Caco-2 (cell line): ENCODE data around the gene TMEM120A. TPM values are rescaled to one million over a fixed set of nuclear protein-coding genes. Genes with fewer than 3 reads are reported as not detected.

Experiments used
- BruUV-seq: library from RNA; stranded (reverse); fragments of 400-500 nt; replicated peaks from 2 replicates; lab custom pipeline; 2021; lab: Mats Ljungman, UMichigan
- CTCF ChIA-PET: fragments of 300-600 bp; sonication (Branson Sonifier 250); formaldehyde crosslinking; loops from one replicate; lab custom pipeline; 2022; ENCODE audit warnings: antibody characterized with exemption; lab: Charles Lee
- POLR2A ChIA-PET: fragments of 300-600 bp; sonication (Branson Sonifier 250); formaldehyde crosslinking; loops from one replicate; lab custom pipeline; 2022; ENCODE audit warnings: antibody characterized with exemption; lab: Charles Lee
- DNase-seq, 2 experiments: peaks; one replicate each; pipeline versions ENCODE4 v3.0.0 to v3.0.0-alpha.2; 2020 to 2022
- H3K27me3 ChIP-seq: replicated peaks from 2 replicates; pipeline ENCODE4 v1.6.0; 2011; ENCODE audit warnings: low read length; ENCODE audit not compliant: control insufficient read depth, insufficient read depth
- H3K36me3 ChIP-seq: 2 replicates; pipeline ENCODE4 v1.5.1; 2011; ENCODE audit warnings: low read length; ENCODE audit not compliant: control insufficient read depth, insufficient read depth
- H3K4me1 ChIP-seq: fragments of 250-450 bp; sonication (Bioruptor Pico); 2 replicates; pipeline ENCODE4 v1.5.1; 2020; ENCODE audit warnings: mild to moderate bottlenecking
- H3K4me3 ChIP-seq: 2 replicates; pipeline ENCODE4 v1.5.1; 2011; ENCODE audit warnings: low read depth, mild to moderate bottlenecking, control low read depth, low read length
- H3K9me3 ChIP-seq: fragments of 250-450 bp; sonication (Bioruptor Pico); 2 replicates; pipeline ENCODE4 v1.5.1; 2020; ENCODE audit warnings: mild to moderate bottlenecking, moderate library complexity
- H3K27ac Mint-ChIP-seq: one replicate; pipeline ENCODE4 v1.8.0; 2022; ENCODE audit warnings: mixed read lengths; ENCODE audit not compliant: unreplicated experiment
- H3K27me3 Mint-ChIP-seq: one replicate; pipeline ENCODE4 v1.8.0; 2022; ENCODE audit warnings: mixed read lengths; ENCODE audit not compliant: insufficient read depth, unreplicated experiment
- H3K36me3 Mint-ChIP-seq: one replicate; pipeline ENCODE4 v1.8.0; 2022; ENCODE audit warnings: mild to moderate bottlenecking, mixed read lengths; ENCODE audit not compliant: insufficient read depth, unreplicated experiment
- H3K4me1 Mint-ChIP-seq: one replicate; pipeline ENCODE4 v1.8.0; 2022; ENCODE audit warnings: low read depth, mixed read lengths; ENCODE audit not compliant: unreplicated experiment
- H3K4me3 Mint-ChIP-seq: one replicate; pipeline ENCODE4 v1.8.0; 2022; ENCODE audit warnings: mild to moderate bottlenecking, moderate library complexity, mixed read lengths; ENCODE audit not compliant: unreplicated experiment
- H3K9me3 Mint-ChIP-seq: one replicate; pipeline ENCODE4 v1.8.0; 2022; ENCODE audit warnings: mixed read lengths; ENCODE audit not compliant: unreplicated experiment
- intact Hi-C: fragments of 100-400 bp; cut with micrococcal nuclease; formaldehyde crosslinking; loops from one replicate; pipeline ENCODE4 v1.10.0; 2022; ENCODE audit not compliant: unreplicated experiment
- total RNA-seq: library from RNA; stranded (reverse); gene quantifications from 2 replicates; pipeline ENCODE4 v1.2.3, GENCODE V29; 2022
- TF ChIP-seq, protein P1 (sequence below), 2 experiments: fragments of 200-600 bp in 1 of 2; IDR thresholded peaks; 1 replicate in 1 of 2; 2 replicates in 1 of 2; pipeline versions ENCODE4 v1.5.1 to v1.8.0; 2011 to 2022; ENCODE audit warnings: antibody characterized with exemption in 1 of 2, control low read depth in 1 of 2, inconsistent platforms in 1 of 2, low read depth in 1 of 2, low read length in 1 of 2, mild to moderate bottlenecking in 1 of 2, moderate library complexity in 1 of 2; ENCODE audit not compliant: insufficient read depth in 1 of 2, severe bottlenecking in 1 of 2, unreplicated experiment in 1 of 2

The TMEM120A gene
- total RNA-seq, 1 experiment from 2014 or later = 65.4 TPM

DNA sequence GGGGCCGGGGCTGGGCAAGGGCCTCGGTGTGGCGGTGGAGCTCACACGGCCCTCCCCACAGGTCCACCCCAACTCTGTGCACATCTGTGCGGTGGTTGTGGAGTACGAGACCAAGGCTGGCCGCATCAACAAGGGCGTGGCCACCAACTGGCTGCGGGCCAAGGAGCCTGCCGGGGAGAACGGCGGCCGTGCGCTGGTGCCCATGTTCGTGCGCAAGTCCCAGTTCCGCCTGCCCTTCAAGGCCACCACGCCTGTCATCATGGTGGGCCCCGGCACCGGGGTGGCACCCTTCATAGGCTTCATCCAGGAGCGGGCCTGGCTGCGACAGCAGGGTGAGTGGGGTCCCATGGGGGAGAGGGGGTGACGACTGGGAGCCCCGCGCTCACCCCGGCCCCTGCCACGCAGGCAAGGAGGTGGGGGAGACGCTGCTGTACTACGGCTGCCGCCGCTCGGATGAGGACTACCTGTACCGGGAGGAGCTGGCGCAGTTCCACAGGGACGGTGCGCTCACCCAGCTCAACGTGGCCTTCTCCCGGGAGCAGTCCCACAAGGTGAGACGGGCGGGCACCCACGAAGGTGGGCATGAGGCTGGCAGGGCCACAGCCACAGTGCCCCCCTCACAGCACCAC is 8.8 kb downstream of the TMEM120A start:
- Histone ChIP-seq H3K9me3 (no peaks in the 10 kb centered on the region), H3K36me3 (peaks cover 1% of the 10 kb centered on the region), H3K4me3 (no peak overlapping the region), H3K27me3 (no peaks in the 10 kb centered on the region), H3K4me1 (peaks cover 16% of the 10 kb centered on the region)
- no peaks in the 10 kb centered on the region for H3K27me3 Mint-ChIP-seq
- TF ChIP-seq, protein P1, sequence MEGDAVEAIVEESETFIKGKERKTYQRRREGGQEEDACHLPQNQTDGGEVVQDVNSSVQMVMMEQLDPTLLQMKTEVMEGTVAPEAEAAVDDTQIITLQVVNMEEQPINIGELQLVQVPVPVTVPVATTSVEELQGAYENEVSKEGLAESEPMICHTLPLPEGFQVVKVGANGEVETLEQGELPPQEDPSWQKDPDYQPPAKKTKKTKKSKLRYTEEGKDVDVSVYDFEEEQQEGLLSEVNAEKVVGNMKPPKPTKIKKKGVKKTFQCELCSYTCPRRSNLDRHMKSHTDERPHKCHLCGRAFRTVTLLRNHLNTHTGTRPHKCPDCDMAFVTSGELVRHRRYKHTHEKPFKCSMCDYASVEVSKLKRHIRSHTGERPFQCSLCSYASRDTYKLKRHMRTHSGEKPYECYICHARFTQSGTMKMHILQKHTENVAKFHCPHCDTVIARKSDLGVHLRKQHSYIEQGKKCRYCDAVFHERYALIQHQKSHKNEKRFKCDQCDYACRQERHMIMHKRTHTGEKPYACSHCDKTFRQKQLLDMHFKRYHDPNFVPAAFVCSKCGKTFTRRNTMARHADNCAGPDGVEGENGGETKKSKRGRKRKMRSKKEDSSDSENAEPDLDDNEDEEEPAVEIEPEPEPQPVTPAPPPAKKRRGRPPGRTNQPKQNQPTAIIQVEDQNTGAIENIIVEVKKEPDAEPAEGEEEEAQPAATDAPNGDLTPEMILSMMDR (IDR thresholded peaks at IDR 0.05; ENCODE audit: insufficient read depth in 1 of 2, low read depth in 1 of 2, low read length in 1 of 2, severe bottlenecking in 1 of 2, unreplicated experiment in 1 of 2) = no peak
- no TSS peak for BruUV-seq
- H3K9me3 Mint-ChIP-seq = no peaks in the 10 kb centered on the region
- peaks cover 77% of the 10 kb centered on the region for H3K36me3 Mint-ChIP-seq
- H3K4me1 Mint-ChIP-seq = peaks cover 13% of the 10 kb centered on the region
- no peak for DNase-seq
- ChIA-PET POLR2A (no interaction called here), CTCF (interaction anchor here (0.6 kb wide), 1 partner anchor 121 kb away, joined by 6 read pairs; no protein-coding TSS in a partner anchor)
- H3K4me3 Mint-ChIP-seq = no peak overlapping the region
- intact Hi-C loops = no loop called here
- H3K27ac Mint-ChIP-seq = no peak overlapping the region

DNA sequence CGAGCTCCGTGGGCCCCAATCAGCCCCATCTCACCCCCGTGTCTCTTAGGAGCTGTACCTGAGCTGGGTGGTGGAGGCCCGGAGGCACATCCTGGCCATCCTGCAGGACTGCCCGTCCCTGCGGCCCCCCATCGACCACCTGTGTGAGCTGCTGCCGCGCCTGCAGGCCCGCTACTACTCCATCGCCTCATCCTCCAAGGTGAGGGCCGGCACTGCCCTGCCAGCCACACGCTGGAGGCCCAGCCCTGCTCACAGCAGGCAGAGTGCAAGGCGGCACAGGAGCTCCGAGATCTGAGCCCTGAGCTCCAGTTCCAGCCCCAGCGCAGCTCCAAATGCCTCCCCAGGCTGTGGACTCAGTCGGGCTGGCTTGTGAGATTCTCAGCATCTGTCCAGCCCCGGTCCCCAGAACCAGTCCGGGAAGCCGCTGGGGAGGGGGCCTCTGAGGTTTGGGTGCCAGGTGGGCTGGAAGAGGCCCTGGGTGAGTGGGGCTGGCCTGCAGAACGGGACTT is 9.3 kb downstream of the TMEM120A start:
- H3K36me3 Mint-ChIP-seq = peaks cover 77% of the 10 kb centered on the region
- Histone ChIP-seq H3K4me3 (no peak overlapping the region), H3K4me1 (peaks cover 10% of the 10 kb centered on the region), H3K9me3 (no peaks in the 10 kb centered on the region), H3K36me3 (peaks cover 1% of the 10 kb centered on the region), H3K27me3 (no peaks in the 10 kb centered on the region)
- H3K4me1 Mint-ChIP-seq = peaks cover 7% of the 10 kb centered on the region
- H3K4me3 Mint-ChIP-seq = no peak overlapping the region
- no TSS peak for BruUV-seq
- intact Hi-C loops = no loop called here
- TF ChIP-seq, protein P1 (IDR thresholded peaks at IDR 0.05; ENCODE audit: insufficient read depth in 1 of 2, low read depth in 1 of 2, low read length in 1 of 2, severe bottlenecking in 1 of 2, unreplicated experiment in 1 of 2) = no peak
- POLR2A ChIA-PET = no interaction called here
- H3K9me3 Mint-ChIP-seq = no peaks in the 10 kb centered on the region
- CTCF ChIA-PET = no interaction called here
- no peak for DNase-seq
- H3K27me3 Mint-ChIP-seq = no peaks in the 10 kb centered on the region
- no peak overlapping the region for H3K27ac Mint-ChIP-seq

DNA sequence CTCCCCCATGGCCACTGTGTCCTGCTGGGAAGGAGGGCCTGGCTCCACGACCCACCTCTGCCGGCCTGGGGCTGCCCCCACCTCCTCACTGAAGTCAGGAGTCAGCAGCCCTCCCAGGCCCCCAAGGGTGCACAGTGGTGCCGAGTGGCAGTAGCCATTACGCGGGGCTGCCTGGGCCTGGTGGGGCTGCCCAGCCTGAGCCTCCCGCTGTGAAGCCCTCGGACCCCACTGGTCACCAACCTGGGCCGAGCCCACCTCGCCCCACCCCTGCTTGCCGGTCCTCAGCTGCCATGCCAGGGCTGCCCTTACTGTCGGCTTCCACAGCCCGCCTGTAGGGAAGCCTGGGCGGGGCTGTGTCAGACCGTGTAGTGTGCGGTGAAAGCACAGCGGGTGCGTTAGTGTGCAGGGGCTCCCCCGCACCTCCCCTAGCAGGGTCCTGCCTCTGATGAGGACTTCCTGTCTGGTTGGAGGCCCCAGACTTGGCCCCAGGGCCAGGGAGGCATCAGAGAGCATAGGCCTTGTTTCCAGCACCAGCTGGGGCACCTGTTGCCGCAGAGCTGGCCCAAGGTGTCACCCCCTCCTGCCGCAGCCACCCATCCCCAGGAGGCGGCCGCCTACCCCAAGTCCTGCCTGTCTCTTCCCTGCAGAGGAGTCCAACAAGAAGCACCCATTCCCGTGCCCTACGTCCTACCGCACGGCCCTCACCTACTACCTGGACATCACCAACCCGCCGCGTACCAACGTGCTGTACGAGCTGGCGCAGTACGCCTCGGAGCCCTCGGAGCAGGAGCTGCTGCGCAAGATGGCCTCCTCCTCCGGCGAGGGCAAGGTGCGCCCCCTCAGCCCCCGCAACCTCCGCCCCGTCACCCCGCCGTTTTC is 10.0 kb downstream of the TMEM120A start:
- DNase-seq = no peak
- H3K4me3 ChIP-seq = no peak overlapping the region
- intact Hi-C loops = no loop called here
- H3K36me3 Mint-ChIP-seq = peaks cover 82% of the 10 kb centered on the region
- H3K9me3 Mint-ChIP-seq = no peaks in the 10 kb centered on the region
- H3K27me3 Mint-ChIP-seq = no peaks in the 10 kb centered on the region
- H3K9me3 ChIP-seq = no peaks in the 10 kb centered on the region
- H3K27ac Mint-ChIP-seq = no peak overlapping the region
- CTCF ChIA-PET = no interaction called here
- H3K27me3 ChIP-seq = no peaks in the 10 kb centered on the region
- peaks cover 3% of the 10 kb centered on the region for H3K4me1 ChIP-seq
- POLR2A ChIA-PET = no interaction called here
- TF ChIP-seq, protein P1 (IDR thresholded peaks at IDR 0.05; ENCODE audit: insufficient read depth in 1 of 2, low read depth in 1 of 2, low read length in 1 of 2, severe bottlenecking in 1 of 2, unreplicated experiment in 1 of 2) = no peak
- H3K36me3 ChIP-seq = peaks cover 1% of the 10 kb centered on the region
- peaks cover under 1% of the 10 kb centered on the region for H3K4me1 Mint-ChIP-seq
- no TSS peak for BruUV-seq
- H3K4me3 Mint-ChIP-seq = no peak overlapping the region
